ENCODE results near the gene SERPINC1. TPM values are rescaled to one million over a fixed set of nuclear protein-coding genes. Genes with fewer than 3 reads are reported as not detected.
"Not testable (repeated sequence)": the region's sequence is repeated elsewhere in the genome, so short reads cannot be mapped to it uniquely, and the experiment has no call there.

SERPINC1 gene
- total RNA-seq, 4 donors from 2014 or later = 0.31 to 2.3 TPM; not detected in 2

DNA sequence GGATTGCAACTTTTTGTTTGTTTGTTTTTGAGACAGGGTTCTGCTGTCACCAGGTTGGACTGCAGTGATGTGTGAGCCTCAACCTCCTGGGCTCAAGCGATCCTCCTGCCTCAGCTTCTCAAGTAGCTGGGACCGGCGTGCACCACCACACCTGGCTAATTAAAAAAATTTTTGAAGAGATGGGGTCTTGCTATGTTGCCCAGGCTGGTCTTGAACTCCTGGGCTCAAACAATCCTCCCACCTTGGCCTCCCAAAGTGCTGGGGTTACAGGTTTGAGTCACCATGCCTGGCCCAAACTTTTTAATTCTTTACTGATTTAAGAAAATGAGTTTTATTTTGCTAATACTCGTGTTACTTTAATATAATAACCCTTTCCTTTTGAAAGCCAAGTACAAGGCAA lies 31.5 kb upstream of the SERPINC1 start:
- no peak for DNase-seq (ENCODE audit: low spot score in 2 of 2)
- H3K27ac ChIP-seq = no peak overlapping the region
- H3K4me3 ChIP-seq = no peak overlapping the region
- H3K9me3 ChIP-seq = no peaks in the 10 kb centered on the region
- no peaks in the 10 kb centered on the region for H3K27me3 ChIP-seq
- WGBS = 98% methylated on average over 4 of the region's 4 CpGs
- no peak for TF ChIP-seq POLR2AphosphoS5 (IDR thresholded peaks at IDR 0.05)
- TF ChIP-seq EP300 (IDR thresholded peaks at IDR 0.05) = no peak
- TF ChIP-seq, protein P1, sequence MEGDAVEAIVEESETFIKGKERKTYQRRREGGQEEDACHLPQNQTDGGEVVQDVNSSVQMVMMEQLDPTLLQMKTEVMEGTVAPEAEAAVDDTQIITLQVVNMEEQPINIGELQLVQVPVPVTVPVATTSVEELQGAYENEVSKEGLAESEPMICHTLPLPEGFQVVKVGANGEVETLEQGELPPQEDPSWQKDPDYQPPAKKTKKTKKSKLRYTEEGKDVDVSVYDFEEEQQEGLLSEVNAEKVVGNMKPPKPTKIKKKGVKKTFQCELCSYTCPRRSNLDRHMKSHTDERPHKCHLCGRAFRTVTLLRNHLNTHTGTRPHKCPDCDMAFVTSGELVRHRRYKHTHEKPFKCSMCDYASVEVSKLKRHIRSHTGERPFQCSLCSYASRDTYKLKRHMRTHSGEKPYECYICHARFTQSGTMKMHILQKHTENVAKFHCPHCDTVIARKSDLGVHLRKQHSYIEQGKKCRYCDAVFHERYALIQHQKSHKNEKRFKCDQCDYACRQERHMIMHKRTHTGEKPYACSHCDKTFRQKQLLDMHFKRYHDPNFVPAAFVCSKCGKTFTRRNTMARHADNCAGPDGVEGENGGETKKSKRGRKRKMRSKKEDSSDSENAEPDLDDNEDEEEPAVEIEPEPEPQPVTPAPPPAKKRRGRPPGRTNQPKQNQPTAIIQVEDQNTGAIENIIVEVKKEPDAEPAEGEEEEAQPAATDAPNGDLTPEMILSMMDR (IDR thresholded peaks at IDR 0.05) = no peak
- no peak for TF ChIP-seq POLR2A (IDR thresholded peaks at IDR 0.05)
- H3K4me1 ChIP-seq = no peaks in the 10 kb centered on the region
- peaks cover 85% of the 10 kb centered on the region for H3K36me3 ChIP-seq

DNA sequence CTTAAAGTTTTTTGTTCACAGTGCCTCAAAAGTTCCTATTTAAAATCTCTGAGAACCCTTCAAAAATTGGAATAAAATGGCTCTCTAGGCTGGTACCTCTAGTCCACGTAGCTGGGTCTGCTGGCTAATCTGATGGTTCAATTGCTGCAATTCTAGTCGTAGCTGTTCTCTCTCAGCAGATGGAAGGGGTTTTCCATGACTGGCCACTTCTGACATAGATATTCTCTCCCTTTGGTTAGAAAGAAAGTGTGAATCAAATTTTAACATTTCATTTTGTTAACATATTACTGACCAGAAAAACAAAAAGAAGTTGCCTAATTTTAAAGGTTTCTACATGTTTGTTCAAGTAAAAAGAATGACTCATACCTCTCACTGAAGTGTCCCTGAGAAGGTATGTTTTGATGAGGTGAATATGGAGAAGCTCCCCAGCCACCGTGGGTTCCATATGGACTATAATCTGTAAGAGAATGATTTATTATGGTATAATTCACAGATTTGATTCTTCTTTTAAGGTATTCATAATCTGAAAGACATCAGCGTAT lies 29.3 kb upstream of the SERPINC1 start:
- H3K9me3 ChIP-seq = no peaks in the 10 kb centered on the region
- DNase-seq (ENCODE audit: low spot score in 2 of 2) = no peak
- H3K27me3 ChIP-seq = no peaks in the 10 kb centered on the region
- H3K4me1 ChIP-seq = no peaks in the 10 kb centered on the region
- no peak for TF ChIP-seq POLR2A (IDR thresholded peaks at IDR 0.05)
- H3K36me3 ChIP-seq = peaks cover 95% of the 10 kb centered on the region
- 80% methylated on average over 4 of the region's 4 CpGs for WGBS
- H3K4me3 ChIP-seq = no peak overlapping the region
- H3K27ac ChIP-seq = no peak overlapping the region

DNA sequence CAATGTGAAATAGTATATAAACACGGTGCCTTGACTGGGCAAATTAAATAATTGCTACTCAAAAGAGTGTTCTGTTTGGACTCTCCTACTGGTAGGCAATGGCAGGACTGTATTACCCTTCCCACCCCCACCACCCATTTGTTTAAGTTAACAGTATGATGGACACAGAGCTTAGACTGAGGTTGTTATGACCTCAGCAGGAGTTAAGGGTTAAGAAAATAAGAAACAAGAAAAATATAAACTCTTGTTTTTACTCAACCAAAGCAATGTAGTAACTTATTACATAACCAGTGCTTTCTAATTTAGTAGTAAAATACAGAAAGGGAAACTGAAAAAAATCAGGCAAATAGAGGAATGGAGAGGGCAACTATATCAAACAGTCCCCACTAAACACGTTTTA lies 19.9 kb upstream of the SERPINC1 start:
- no peaks in the 10 kb centered on the region for H3K9me3 ChIP-seq
- no peak for DNase-seq (ENCODE audit: low spot score in 2 of 2)
- H3K27me3 ChIP-seq = no peaks in the 10 kb centered on the region
- TF ChIP-seq, protein P1 (IDR thresholded peaks at IDR 0.05) = no peak
- no peak for TF ChIP-seq POLR2A (IDR thresholded peaks at IDR 0.05)
- H3K36me3 ChIP-seq = peaks cover 72% of the 10 kb centered on the region
- H3K27ac ChIP-seq = no peak overlapping the region
- 79% methylated on average over 2 of the region's 2 CpGs for WGBS
- no peaks in the 10 kb centered on the region for H3K4me1 ChIP-seq
- no peak overlapping the region for H3K4me3 ChIP-seq

DNA sequence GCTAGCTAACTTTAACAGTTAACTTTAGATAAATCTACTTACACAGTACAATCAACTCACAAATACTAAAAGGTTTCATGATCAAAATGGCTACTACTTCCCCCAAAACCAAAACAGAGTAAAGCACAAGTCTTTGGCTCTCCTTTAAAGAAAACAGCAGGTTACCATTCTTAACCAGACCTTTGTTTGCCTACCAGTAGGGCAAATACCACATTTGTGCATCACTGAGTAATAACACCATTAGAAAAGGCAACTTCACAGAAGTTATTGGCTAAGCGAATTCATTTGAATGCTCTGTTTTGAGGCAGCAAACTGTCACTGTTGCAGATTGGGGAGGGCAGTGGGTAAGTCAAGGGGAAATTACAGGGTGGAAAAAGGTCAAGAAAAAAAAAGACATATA lies 17.3 kb upstream of the SERPINC1 start:
- TF ChIP-seq POLR2AphosphoS5 (IDR thresholded peaks at IDR 0.05) = no peak
- no peak for TF ChIP-seq EP300 (IDR thresholded peaks at IDR 0.05)
- TF ChIP-seq POLR2A (IDR thresholded peaks at IDR 0.05) = no peak
- TF ChIP-seq, protein P1 (IDR thresholded peaks at IDR 0.05) = no peak
- DNase-seq (ENCODE audit: low spot score in 2 of 2) = no peak
- H3K27ac ChIP-seq = no peak overlapping the region
- H3K27me3 ChIP-seq = no peaks in the 10 kb centered on the region
- H3K4me3 ChIP-seq = no peak overlapping the region
- peaks cover 56% of the 10 kb centered on the region for H3K36me3 ChIP-seq
- no peaks in the 10 kb centered on the region for H3K9me3 ChIP-seq
- H3K4me1 ChIP-seq = no peaks in the 10 kb centered on the region
- WGBS = 87% methylated on average over 1 of the region's 1 CpG

DNA sequence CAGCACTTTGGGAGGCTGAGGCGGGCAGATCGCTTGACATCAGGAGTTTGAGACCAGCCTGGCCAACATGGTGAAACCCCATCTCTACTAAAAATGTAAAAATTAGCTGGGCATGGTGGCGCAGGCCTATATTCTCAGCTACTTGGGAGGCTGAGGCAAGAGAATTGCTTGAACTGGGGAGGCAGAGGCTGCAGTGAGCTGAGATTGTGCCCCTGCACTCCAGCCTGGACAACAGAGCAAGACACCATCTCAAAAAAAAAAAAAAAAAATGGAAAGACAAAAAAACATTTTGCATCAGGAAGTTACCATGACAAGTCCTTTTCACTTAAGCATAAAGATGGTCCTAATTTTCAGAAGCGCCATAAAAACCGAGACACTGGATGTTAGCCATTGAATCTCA lies 13.4 kb upstream of the SERPINC1 start:
- peaks cover 23% of the 10 kb centered on the region for H3K36me3 ChIP-seq
- H3K27me3 ChIP-seq; H3K9me3 ChIP-seq; H3K27ac ChIP-seq; H3K4me1 ChIP-seq; DNase-seq (ENCODE audit: low spot score in 2 of 2); H3K4me3 ChIP-seq: not testable (repeated sequence)
- 98% methylated on average over 5 of the region's 5 CpGs for WGBS

DNA sequence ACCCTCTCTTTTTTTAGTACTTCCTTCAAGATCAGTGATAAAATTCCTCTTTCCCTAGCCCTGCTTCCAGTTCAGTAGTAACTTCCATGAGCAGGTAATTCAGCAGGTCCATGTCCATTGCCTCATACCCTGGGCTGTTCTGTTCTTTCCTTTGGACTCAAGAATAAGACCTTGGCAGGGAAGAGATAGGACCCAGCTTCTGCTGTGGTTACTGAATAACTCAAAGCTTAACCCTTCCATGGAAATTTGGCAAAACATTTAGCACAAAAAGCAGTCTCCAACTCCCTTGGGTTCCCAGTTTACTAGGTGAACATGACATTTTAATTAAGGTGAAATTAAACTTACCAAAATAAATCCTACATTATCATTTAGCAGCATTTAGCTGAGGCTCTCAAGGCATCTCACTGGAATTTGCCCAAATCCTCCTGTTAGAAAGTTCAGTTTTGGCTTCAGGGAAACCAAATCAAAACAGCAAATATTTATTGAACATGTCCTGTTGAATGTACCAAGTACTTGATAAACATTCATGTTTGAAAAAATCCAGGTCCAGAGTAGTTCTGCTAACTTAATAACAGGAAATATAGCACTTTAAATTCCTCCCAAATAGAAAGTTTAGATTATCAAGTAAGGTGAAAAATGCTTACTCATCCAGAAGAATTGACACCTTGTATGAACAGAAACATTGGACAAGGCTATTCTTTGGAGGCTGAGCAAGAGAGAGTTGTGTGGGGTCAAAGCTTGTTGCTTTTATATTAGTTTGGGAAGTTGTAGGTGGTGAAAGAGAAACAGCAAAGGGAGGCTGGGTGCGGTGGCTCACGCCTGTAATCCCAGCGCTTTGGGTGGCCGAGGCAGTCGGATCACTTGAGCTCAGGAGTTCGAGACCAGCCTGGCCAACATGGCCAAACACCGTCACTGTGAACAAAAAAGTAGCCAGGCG lies 8.4 kb upstream of the SERPINC1 start:
- H3K9me3 ChIP-seq = no peaks in the 10 kb centered on the region

More for the DNA sequence above, 8.4 kb upstream of the SERPINC1 start:
- TF ChIP-seq POLR2A (IDR thresholded peaks at IDR 0.05) = no peak
- TF ChIP-seq, protein P1 (IDR thresholded peaks at IDR 0.05) = no peak
- H3K27me3 ChIP-seq = no peaks in the 10 kb centered on the region
- DNase-seq (ENCODE audit: low spot score in 2 of 2) = no peak
- H3K36me3 ChIP-seq = peaks cover 4% of the 10 kb centered on the region
- WGBS = 93% methylated on average over 8 of the region's 8 CpGs
- no peak overlapping the region for H3K4me3 ChIP-seq
- no peak overlapping the region for H3K27ac ChIP-seq
- no peaks in the 10 kb centered on the region for H3K4me1 ChIP-seq

All from suprapubic skin (tissue), 4 donors.